ENCODE measurements around the gene FSCN2. TPM values are rescaled to one million over a fixed set of nuclear protein-coding genes. Genes with fewer than 3 reads are reported as not detected.

The FSCN2 gene
- total and polyA plus RNA-seq, 2 donors (not counting 3 experiments of a cell fraction or from before 2014, with no cell fraction given) = 0.32 to 0.71 TPM

DNA sequence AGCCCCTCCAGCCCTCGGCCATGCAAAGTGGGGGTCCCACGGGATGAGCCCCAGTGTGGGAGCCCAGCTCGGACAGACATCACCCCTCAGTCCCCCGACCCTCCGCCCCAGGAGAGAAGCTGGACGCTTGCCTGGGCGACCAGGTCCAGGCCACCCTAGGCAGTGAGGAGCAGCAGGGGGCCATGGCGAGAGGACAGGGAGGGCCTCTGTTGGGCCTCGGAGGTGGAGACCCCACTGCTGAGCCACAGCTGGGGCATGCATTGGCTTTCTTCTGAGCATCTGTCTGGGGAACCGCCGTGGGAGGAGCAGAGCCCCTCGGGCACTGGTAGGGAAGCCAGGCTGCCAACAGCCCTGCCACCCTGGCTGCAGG is 28.6 kb upstream of the FSCN2 start:
- H3K4me3 ChIP-seq (replicated peaks in 1 of 3; ENCODE audit: insufficient read depth in 1 of 3, low read depth in 1 of 3, low read length in 3 of 3) = no peak overlapping the region
- H3K9me3 ChIP-seq (replicated peaks; ENCODE audit: control insufficient read depth, insufficient read depth, low read length) = no peaks in the 10 kb centered on the region
- H3K9me1 ChIP-seq (replicated peaks; ENCODE audit: control insufficient read depth, extremely low read depth, insufficient read depth, low read length) = no peaks in the 10 kb centered on the region
- dilution Hi-C loops (cut with MboI; ENCODE audit: extremely low pct_ligation_motif_present, low sequenced_read_pairs) = no loop called here
- no peaks in the 10 kb centered on the region for H3K79me2 ChIP-seq (ENCODE audit: control insufficient read depth, insufficient read depth, low read length)
- H3K9ac ChIP-seq (replicated peaks; ENCODE audit: extremely low read depth, insufficient read depth, low read length) = no peak overlapping the region
- TF ChIP-seq GATA2 (IDR thresholded peaks at IDR 0.05; ENCODE audit: insufficient read depth, insufficient read length, low read depth, low read length) = no peak
- TF ChIP-seq, protein P1, sequence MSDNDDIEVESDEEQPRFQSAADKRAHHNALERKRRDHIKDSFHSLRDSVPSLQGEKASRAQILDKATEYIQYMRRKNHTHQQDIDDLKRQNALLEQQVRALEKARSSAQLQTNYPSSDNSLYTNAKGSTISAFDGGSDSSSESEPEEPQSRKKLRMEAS (IDR thresholded peaks at IDR 0.05; ENCODE audit: insufficient read depth, insufficient read length) = no peak
- no peak for TF ChIP-seq POLR2AphosphoS5 (IDR thresholded peaks at IDR 0.05; ENCODE audit: insufficient read depth, low read depth, low read length)
- no peak for TF ChIP-seq JUN (IDR thresholded peaks at IDR 0.05; ENCODE audit: borderline replicate concordance, insufficient read depth, insufficient read length, low read depth)
- TF ChIP-seq MYC (IDR thresholded peaks at IDR 0.05; ENCODE audit: low read depth, low read length) = no peak
- no peak for TF ChIP-seq EZH2 (IDR thresholded peaks at IDR 0.05; ENCODE audit: borderline replicate concordance, low read depth, low read length, severe bottlenecking)
- TF ChIP-seq FOS (IDR thresholded peaks at IDR 0.05; ENCODE audit: borderline replicate concordance, insufficient read depth, low read length) = no peak
- no peak for TF ChIP-seq CTCF (IDR thresholded peaks at IDR 0.05; ENCODE audit: extremely low read depth in 1 of 2, insufficient read depth in 1 of 2, low read depth in 1 of 2, low read length in 2 of 2)
- TF ChIP-seq POLR2A (IDR thresholded peaks at IDR 0.05; ENCODE audit: low read depth, low read length) = no peak
- H3K27me3 ChIP-seq (ENCODE audit: control insufficient read depth in 2 of 2, insufficient read depth in 2 of 2, low read length in 2 of 2) = peaks cover 3 to 4% of the 10 kb centered on the region in 2 experiments
- intact Hi-C loops (cut with micrococcal nuclease) = no loop called here
- no peak overlapping the region for H2AFZ ChIP-seq (ENCODE audit: low read depth, low read length)
- ChIA-PET POLR2A (no interaction called here), CTCF (interaction anchor here (1.0 to 1.1 kb wide), 3 partner anchors 8 to 19 kb away, joined by 3 read pairs; no protein-coding TSS in a partner anchor)
- no peaks in the 10 kb centered on the region for H3K36me3 ChIP-seq (ENCODE audit: control insufficient read depth in 2 of 2, extremely low read depth in 1 of 2, insufficient read depth in 2 of 2, low read length in 2 of 2)
- no peak overlapping the region for H3K27ac ChIP-seq (ENCODE audit: insufficient read depth, low read depth, low read length)
- H3K4me2 ChIP-seq (ENCODE audit: insufficient read depth, low read length) = no peak overlapping the region
- FAIRE-seq (no peak), DNase-seq (ENCODE audit: low read depth, low spot score) (no peak)
- BruUV-seq (replicated peaks) = no TSS peak
- H4K20me1 ChIP-seq (replicated peaks; ENCODE audit: control insufficient read depth, extremely low read depth, insufficient read depth, low read length) = no peaks in the 10 kb centered on the region
- no peaks in the 10 kb centered on the region for H3K4me1 ChIP-seq (ENCODE audit: control insufficient read depth, extremely low read depth, insufficient read depth, low read length)

Measured in endothelial cell of umbilical vein (primary cell).